Lower leg skin (tissue), 3 donors: ENCODE measurements around the gene GRWD1.

Experiments used
- POLR2A ChIP-seq, 2 donors: fragments of 450-650 bp; IDR thresholded peaks; one replicate each; pipeline ENCODE4 v1.6.1; 2016 to 2017; ENCODE audit warnings: antibody characterized with exemption in 2 of 2, mild to moderate bottlenecking in 1 of 2, moderate library complexity in 1 of 2
- TF ChIP-seq, protein P1 (sequence below), 3 donors: fragments of 450-650 bp; IDR thresholded peaks; one replicate each; pipeline ENCODE4 v1.5.1; 2016; ENCODE audit warnings: antibody characterized with exemption in 3 of 3, mild to moderate bottlenecking in 3 of 3, moderate library complexity in 2 of 3

DNA sequence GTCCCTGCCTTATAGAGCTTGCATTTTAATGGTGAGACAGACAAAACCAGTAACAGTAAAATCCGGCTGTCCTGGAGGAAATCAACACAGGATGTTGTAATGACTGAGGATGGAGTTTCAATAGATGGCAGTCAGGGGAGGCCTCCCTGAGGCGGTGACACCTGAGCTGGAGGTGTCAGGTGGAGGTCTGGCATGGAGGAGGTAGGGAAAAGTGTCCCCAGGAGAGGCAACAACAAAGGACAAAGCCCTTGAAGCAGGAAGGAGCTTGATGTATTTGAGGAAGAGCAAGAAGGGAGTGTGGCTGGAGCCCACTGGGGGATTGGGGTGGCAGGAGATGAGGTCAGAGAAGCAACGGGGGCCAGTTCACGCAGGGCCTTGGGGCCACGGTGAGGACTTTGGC, 44.5 kb upstream of the GRWD1 start:
- no peak for TF ChIP-seq POLR2A (IDR thresholded peaks at IDR 0.05)
- TF ChIP-seq, protein P1, sequence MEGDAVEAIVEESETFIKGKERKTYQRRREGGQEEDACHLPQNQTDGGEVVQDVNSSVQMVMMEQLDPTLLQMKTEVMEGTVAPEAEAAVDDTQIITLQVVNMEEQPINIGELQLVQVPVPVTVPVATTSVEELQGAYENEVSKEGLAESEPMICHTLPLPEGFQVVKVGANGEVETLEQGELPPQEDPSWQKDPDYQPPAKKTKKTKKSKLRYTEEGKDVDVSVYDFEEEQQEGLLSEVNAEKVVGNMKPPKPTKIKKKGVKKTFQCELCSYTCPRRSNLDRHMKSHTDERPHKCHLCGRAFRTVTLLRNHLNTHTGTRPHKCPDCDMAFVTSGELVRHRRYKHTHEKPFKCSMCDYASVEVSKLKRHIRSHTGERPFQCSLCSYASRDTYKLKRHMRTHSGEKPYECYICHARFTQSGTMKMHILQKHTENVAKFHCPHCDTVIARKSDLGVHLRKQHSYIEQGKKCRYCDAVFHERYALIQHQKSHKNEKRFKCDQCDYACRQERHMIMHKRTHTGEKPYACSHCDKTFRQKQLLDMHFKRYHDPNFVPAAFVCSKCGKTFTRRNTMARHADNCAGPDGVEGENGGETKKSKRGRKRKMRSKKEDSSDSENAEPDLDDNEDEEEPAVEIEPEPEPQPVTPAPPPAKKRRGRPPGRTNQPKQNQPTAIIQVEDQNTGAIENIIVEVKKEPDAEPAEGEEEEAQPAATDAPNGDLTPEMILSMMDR (IDR thresholded peaks at IDR 0.05), result no peak
